ENCODE results near the gene METTL13.

METTL13 gene

DNA sequence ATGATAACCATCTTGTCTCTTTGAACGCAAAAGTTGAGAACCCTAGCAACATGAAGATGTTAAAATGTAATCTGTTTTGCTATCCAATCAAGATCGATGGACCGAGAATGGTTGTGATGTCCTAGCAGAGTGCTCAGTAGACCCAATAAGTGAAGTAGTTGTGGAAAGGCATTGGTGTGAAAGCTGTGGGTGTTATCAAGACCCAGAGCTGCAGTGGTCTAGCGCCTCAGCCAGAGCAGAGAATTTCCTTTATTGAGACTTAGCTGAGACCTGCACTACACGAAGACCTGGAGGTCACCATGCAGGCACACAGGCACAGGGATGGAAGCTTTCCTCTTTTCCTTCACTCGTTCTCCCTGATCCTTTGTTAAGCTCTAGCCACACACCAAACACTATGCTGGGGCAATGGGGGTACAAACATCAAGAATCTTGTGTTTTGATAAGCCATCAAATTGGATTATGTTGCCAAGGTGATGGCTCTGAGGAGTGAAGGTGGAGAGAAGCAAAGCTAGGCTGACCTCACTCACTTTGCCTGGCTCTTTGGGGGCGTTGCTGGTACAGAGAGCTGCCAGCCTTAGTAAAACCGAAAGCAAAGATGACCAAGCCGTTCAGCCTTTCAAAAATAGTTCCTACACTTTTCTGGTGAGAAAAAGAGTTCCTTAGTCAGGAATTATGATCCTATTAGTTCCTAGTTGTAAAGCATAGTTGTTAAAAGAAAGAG, 24.1 kb downstream of the METTL13 start:
- no peak for DNase-seq

DNA sequence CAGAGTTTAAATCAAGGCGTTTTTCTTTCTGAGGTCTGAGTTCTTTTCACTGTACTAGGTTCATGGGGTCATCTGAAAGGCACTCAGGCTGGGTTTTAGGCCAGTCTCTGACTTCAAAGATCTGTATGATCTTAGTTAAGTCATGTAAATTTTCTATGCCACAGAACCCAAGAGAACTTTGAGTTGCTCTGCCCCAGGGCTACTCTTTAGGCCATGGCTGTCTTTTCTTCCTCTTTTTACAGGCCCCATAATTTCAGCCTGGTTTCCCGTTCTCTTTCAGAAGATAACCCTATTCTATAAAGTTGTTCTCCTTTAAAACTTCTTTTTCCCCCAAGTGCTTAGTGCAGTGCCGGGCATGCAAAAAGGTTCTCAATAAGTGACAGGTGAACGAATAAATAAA, 26.1 kb downstream of the METTL13 start:
- no peak for DNase-seq

GRCh38 chr1:171809834-171810233, 28.4 kb downstream of the METTL13 start:
- DNase-seq = no peak

GRCh38 chr1:171811672-171812071, 30.2 kb downstream of the METTL13 start:
- no peak for DNase-seq

GRCh38 chr1:171814692-171815091, 33.2 kb downstream of the METTL13 start:
- peak in 1 of 2 experiments; percentile 23 for DNase-seq

- no peak for DNase-seq
Measured at GRCh38 chr1:171816300-171816901, 34.9 kb downstream of the METTL13 start.

DNA sequence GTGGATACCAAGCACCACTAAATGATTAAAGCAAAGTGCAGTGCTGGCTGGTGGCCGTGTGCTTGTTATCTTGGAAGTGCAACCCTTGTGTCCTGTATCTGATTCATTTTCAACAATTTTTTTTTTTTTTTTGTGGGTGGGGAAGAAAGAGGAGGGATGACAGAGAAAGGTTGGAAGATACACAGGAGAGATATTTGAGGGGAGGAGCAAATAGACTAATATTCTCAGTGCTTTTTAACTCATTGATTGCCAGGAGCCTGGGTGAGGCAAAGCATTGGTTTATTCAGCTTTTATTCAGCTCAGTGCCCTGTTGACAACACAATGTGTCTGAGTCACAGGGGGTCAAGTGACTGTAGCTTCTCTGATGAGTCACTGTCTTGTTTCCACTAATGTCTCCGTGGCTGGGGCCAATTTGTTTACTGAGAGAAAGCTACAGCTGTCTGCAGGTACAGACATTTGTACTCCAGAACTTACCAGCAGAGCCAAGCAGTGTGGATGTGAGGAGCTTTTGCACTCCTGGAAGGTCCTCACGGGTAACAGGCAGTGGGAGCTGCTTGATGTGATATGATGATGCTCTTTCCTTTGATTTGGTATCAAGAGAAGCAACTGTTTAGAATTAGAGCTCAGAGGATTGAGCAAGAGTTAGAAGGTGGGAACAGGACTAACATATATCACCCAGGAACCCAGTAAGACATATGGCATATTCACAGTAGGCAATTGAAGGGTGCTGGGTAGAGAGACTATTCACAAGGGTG, 36.2 kb downstream of the METTL13 start:
- peak in 1 of 2 experiments; percentile 22 for DNase-seq

GRCh38 chr1:171819946-171820345, 38.5 kb downstream of the METTL13 start:
- no peak for DNase-seq

DNA sequence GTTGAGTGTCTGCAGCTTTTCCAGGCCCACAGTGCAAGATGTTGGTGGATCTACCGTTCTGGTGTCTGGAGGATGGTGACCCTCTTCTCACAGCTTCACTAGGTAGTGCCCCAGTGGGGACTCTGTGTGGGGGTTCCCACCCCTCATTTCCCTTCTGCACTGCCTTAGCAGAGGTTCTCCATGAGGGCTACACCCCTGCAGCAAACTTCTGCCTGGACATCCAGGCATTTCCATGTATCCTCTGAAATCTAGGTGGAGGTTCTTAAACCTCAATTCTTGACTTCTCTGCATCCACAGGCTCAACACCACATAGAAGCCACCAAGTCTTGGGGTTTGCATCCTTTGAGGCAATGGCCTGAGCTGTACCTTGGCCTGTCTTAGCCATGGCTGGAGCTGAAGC, 45.5 kb downstream of the METTL13 start:
- no peak for DNase-seq

- DNase-seq = no peak
Measured at GRCh38 chr1:171828794-171829193, 47.3 kb downstream of the METTL13 start.

- no peak for DNase-seq
Measured at GRCh38 chr1:171833091-171833825, 51.8 kb downstream of the METTL13 start.

DNA sequence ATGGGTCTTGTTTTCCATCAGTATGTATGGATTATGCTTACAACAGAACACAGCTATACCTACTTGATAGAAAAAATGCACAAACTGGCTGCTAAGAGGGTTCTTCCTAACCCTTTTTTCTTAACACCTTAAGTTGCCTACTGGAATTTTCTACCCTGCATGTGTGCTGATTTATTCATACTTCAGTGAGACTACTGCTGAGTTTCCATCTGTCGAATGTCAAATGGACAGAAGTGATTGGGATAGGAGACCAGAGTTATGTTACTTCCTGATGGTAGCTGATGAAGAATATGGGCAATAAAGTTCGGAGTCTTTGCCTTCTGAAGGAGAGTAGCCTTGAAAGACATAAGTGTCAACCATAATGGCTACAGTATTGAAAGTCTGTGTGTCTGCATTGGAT, 53.4 kb downstream of the METTL13 start:
- no peak for DNase-seq

GRCh38 chr1:171835891-171836290, 54.4 kb downstream of the METTL13 start:
- DNase-seq = no peak

- DNase-seq = peak; percentile 87 to 96
Measured at GRCh38 chr1:171841050-171841910, 59.8 kb downstream of the METTL13 start, which contains the start of gene DNM3. TSS of gene DNM3 (plus strand) at chr1:171841498. CDS start at chr1:171841657, 159 bp downstream.

- peak; percentile 75 to 80 for DNase-seq
Measured at GRCh38 chr1:171841931-171842761, 60.7 kb downstream of the METTL13 start.

- no peak for DNase-seq
Measured at GRCh38 chr1:171844381-171844780, 62.9 kb downstream of the METTL13 start.

- DNase-seq = no peak
Measured at GRCh38 chr1:171845998-171846397, 64.5 kb downstream of the METTL13 start.

All from NCI-H526 (cell line).